GM10847 (cell line): Measurements from ENCODE around the gene HOXC5.

Experiments
- POLR2A ChIP-seq: IDR thresholded peaks from 2 replicates; pipeline ENCODE4 v1.6.1; 2011; ENCODE audit not compliant: insufficient read length; ENCODE audit errors: extremely low read depth

HOXC5 gene

GRCh38 chr12:54065677-54066076 lies 32.8 kb downstream of the HOXC5 start:
- TF ChIP-seq POLR2A: no peak

DNA sequence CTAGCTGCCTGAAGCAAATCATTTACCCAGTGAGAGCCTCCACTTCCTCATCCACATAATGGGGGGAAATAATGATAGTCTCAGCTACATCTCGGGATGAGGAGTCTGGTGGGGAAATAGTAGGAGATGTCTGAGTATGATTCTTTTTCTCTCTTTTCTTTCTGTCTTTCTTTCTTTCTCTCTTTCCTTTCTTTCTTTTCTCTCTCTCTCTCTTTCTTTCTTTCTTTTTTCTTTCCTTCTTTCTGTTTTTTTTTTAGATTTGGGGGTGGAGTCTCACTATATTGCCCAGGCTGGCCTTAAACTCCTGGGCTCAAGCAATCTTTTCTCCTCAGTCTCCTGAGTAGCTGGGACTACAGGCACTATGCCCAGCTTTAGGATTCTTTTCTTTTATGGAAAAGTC lies 33.6 kb downstream of the HOXC5 start:
- no peak for TF ChIP-seq POLR2A

DNA sequence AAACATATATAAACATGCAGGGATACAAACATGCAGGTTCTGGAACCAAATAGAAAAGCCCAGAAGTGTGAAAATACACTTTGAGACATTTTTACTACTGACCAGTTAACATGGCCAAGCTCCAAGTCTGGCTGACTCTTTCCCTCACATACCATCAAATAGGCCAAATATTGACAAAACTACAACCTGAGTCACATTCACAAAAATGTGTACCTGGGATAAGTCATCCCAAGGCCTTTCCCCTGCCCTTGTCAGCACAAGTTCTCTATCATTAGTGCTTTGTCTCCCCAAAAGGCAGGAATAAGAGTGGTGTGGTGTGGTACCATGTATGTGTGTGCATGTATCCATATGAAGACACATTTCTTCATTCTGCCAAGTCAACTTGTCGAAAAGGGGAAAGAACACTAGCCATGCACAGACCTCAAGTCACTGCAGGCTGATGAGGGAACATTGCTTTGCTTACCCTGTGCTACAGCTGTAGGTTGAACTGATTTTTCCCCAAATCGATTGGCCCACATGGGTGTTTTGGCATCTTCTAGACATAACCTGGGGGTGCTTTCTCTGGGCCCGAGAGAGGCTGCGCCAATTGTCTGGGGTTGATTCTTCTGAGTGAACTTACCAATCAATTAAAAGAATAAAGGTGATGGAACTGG lies 35.7 kb downstream of the HOXC5 start:
- no peak for TF ChIP-seq POLR2A

GRCh38 chr12:54071942-54072341 lies 39.1 kb downstream of the HOXC5 start:
- TF ChIP-seq POLR2A: no peak

GRCh38 chr12:54074308-54074707 lies 41.5 kb downstream of the HOXC5 start:
- TF ChIP-seq POLR2A: no peak

- TF ChIP-seq POLR2A: no peak
Observed at GRCh38 chr12:54075409-54075808, 42.6 kb downstream of the HOXC5 start.

GRCh38 chr12:54075974-54076373 lies 43.1 kb downstream of the HOXC5 start:
- TF ChIP-seq POLR2A: no peak

DNA sequence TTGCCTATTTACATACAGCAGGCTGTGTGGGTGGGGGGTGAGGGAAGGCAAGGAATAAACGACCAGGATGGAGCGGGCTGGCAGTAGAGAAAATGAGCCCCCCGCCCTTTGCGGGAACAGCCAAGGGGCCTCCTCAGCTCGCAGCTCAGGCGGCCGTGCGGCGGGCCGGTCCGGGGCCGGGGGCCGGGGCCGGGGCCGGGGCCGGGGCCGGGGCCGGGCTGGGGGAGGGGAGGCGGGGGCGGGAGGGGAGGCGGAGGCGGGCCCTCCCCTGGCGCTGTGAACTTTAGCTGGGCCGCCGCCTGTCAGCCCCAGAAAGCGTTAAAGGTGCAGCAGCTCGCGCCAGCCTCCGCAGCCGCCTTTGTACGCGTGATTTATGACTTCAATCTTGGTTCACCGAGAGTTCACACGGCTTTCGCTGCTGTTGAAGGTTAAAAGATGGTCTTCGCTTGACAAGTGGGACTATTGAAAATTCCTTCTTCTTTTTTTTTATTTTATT lies 49.6 kb downstream of the HOXC5 start:
- no peak for TF ChIP-seq POLR2A
